ENCODE results near the gene TSPAN18. TPM values are rescaled to one million over a fixed set of nuclear protein-coding genes. Genes with fewer than 3 reads are reported as not detected.

The TSPAN18 gene
- total RNA-seq, 4 donors from 2014 or later: 31.1 to 74.6 (median 34.7) TPM

GRCh38 chr11:44793350-44794090 is 66.8 kb downstream of the TSPAN18 start:
- H3K36me3 ChIP-seq: no peaks in the 10 kb centered on the region
- H3K4me3 ChIP-seq: no peak overlapping the region
- H3K27me3 ChIP-seq: no peaks in the 10 kb centered on the region
- TF ChIP-seq POLR2A (IDR thresholded peaks at IDR 0.05) (no peak), POLR2AphosphoS5 (IDR thresholded peaks at IDR 0.05) (no peak), EP300 (IDR thresholded peaks at IDR 0.05) (no peak), CTCF (IDR thresholded peaks at IDR 0.05) (no peak)
- ATAC-seq: peak; percentile 53
- H3K27ac ChIP-seq: peak overlapping the region in 3 of 4 donors; percentile 50 to 74 (median 59)
- peaks cover 0 to 70% (median 12%) of the 10 kb centered on the region in 3 donors for H3K4me1 ChIP-seq
- H3K9me3 ChIP-seq: no peaks in the 10 kb centered on the region
- WGBS, 2 donors (ENCODE audit: low coverage in 1 of 2): 19 to 31% methylated on average over 5 to 11 of the region's 17 CpGs

- H3K4me3 ChIP-seq: no peak overlapping the region
- H3K4me1 ChIP-seq: peaks cover 0 to 69% (median 12%) of the 10 kb centered on the region in 3 donors
- no peaks in the 10 kb centered on the region for H3K9me3 ChIP-seq
- H3K27me3 ChIP-seq: no peaks in the 10 kb centered on the region
- H3K36me3 ChIP-seq: no peaks in the 10 kb centered on the region
- TF ChIP-seq POLR2A (IDR thresholded peaks at IDR 0.05): no peak
- TF ChIP-seq EP300 (IDR thresholded peaks at IDR 0.05): no peak
- TF ChIP-seq POLR2AphosphoS5 (IDR thresholded peaks at IDR 0.05): no peak
- no peak for TF ChIP-seq CTCF (IDR thresholded peaks at IDR 0.05)
- 40 to 79% methylated on average over 1 to 7 of the region's 8 CpGs for WGBS, 2 donors (ENCODE audit: low coverage in 1 of 2)
- no peak for ATAC-seq
- peak overlapping the region in 2 of 4 donors; percentile 33 to 40 for H3K27ac ChIP-seq
Measured at GRCh38 chr11:44795803-44796535, 69.2 kb downstream of the TSPAN18 start.

DNA sequence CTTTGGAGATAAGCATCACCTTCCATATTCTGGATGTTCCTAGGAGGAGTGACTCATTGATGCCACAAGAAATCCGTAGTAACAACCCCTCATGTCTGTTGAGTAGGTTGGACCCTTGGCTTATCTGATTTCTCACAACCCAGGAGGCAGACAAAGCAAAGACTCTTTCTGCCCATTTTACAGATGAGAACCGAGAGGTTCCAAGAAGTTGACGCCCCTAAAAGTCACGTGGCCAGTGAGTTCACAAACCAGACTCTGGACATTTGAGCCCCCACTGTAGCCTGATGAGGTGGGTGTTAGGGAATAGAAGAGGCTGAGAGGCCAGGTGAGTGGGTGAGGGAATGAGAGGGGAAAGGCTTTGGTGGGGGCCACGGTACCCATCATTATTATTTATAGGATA is 70.3 kb downstream of the TSPAN18 start:
- H3K4me1 ChIP-seq: peaks cover 0 to 68% (median 12%) of the 10 kb centered on the region in 3 donors
- no peaks in the 10 kb centered on the region for H3K36me3 ChIP-seq
- H3K9me3 ChIP-seq: no peaks in the 10 kb centered on the region
- H3K4me3 ChIP-seq: no peak overlapping the region
- 90 to 100% methylated on average over 2 to 4 of the region's 5 CpGs for WGBS, 2 donors (ENCODE audit: low coverage in 1 of 2)
- peak overlapping the region in 2 of 4 donors; percentile 52 to 57 for H3K27ac ChIP-seq
- H3K27me3 ChIP-seq: no peaks in the 10 kb centered on the region
- ATAC-seq: no peak
- TF ChIP-seq POLR2AphosphoS5 (IDR thresholded peaks at IDR 0.05) (no peak), EP300 (IDR thresholded peaks at IDR 0.05) (no peak)

DNA sequence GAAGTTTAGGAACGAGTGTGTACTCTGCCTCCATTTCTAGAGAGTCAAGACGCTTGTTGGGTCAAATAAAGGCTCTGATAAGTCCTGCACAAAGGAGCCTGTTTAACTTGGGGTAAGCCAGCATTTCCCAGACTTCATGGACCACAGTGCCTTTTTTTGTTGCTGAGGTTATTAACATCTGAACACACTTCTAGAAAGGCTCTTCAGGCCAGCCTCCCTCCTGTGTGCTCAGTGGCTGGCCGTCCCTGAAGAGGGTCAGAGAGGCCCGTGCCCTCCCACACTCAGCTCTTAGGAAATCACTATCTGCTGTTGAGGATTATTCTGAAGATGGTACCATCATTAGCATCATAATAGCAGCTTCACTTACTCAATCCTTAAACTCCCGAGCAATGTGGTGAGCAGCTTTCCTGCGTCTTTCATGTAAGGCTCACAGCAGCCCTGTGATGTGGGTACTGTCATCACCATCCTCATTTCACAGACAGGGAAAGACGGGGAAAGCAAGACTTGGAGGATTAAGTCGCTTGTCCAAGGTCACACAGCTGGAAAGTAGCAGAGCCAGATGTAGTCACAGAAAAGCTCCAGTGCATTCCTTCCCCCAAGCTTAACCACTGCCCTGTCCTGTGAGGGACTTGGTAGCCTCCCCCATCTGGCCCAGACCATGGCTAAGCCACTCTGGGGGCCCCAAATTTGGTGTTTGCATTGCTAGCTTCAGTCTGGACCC is 71.3 kb downstream of the TSPAN18 start:
- H3K36me3 ChIP-seq: no peaks in the 10 kb centered on the region
- H3K9me3 ChIP-seq: no peaks in the 10 kb centered on the region
- peak overlapping the region in 3 of 4 donors; percentile 52 to 58 (median 57) for H3K27ac ChIP-seq
- peaks cover 0 to 68% (median 12%) of the 10 kb centered on the region in 3 donors for H3K4me1 ChIP-seq
- no peaks in the 10 kb centered on the region for H3K27me3 ChIP-seq
- 49 to 69% methylated on average over 3 to 5 of the region's 8 CpGs for WGBS, 2 donors (ENCODE audit: low coverage in 1 of 2)
- ATAC-seq: no peak
- no peak for TF ChIP-seq CTCF (IDR thresholded peaks at IDR 0.05)
- TF ChIP-seq POLR2AphosphoS5 (IDR thresholded peaks at IDR 0.05): no peak
- TF ChIP-seq POLR2A (IDR thresholded peaks at IDR 0.05): no peak
- TF ChIP-seq EP300 (IDR thresholded peaks at IDR 0.05): no peak
- no peak overlapping the region for H3K4me3 ChIP-seq

GRCh38 chr11:44798607-44798972 is 71.8 kb downstream of the TSPAN18 start:
- peak overlapping the region in 3 of 4 donors; percentile 52 to 58 (median 57) for H3K27ac ChIP-seq
- no peak for ATAC-seq

More at GRCh38 chr11:44798607-44798972, 71.8 kb downstream of the TSPAN18 start:
- TF ChIP-seq POLR2A (IDR thresholded peaks at IDR 0.05) (no peak), EP300 (IDR thresholded peaks at IDR 0.05) (no peak), POLR2AphosphoS5 (IDR thresholded peaks at IDR 0.05) (no peak), CTCF (IDR thresholded peaks at IDR 0.05) (no peak)
- H3K27me3 ChIP-seq: no peaks in the 10 kb centered on the region
- no peaks in the 10 kb centered on the region for H3K36me3 ChIP-seq
- peaks cover 0 to 68% (median 6%) of the 10 kb centered on the region in 3 donors for H3K4me1 ChIP-seq
- no peak overlapping the region for H3K4me3 ChIP-seq
- H3K9me3 ChIP-seq: no peaks in the 10 kb centered on the region

Data from gastroesophageal sphincter (tissue), 4 donors.